Neural cell (in vitro differentiated cells): ENCODE measurements around the gene ERBB4. TPM values are rescaled to one million over a fixed set of nuclear protein-coding genes. Genes with fewer than 3 reads are reported as not detected.

Experiments used
- H2AFZ ChIP-seq: fragments of 200-600, 300-800 bp; sonication (generic), shearing (Covaris generic); 2 replicates; pipeline ENCODE4 v1.6.0; 2014; ENCODE audit warnings: low read depth, mild to moderate bottlenecking, antibody characterized with exemption, low read length, moderate library complexity
- H3F3A ChIP-seq: fragments of 200-600 bp; shearing (Covaris generic); 2 replicates; pipeline ENCODE4 v1.6.1; 2016; ENCODE audit warnings: mild to moderate bottlenecking, moderate library complexity, mixed read lengths, antibody characterized with exemption, low read length; ENCODE audit not compliant: insufficient read depth, poor library complexity, severe bottlenecking
- H3K27ac ChIP-seq: fragments of 200-600, 300-800 bp; sonication (generic), shearing (Covaris generic); 2 replicates; pipeline ENCODE4 v1.5.1; 2014; ENCODE audit warnings: mild to moderate bottlenecking, low read length, moderate library complexity
- H3K27me3 ChIP-seq: fragments of 300-800, 200-600 bp; sonication (generic), shearing (Covaris generic); 2 replicates; pipeline ENCODE4 v1.6.0; 2014; ENCODE audit warnings: mild to moderate bottlenecking, low read depth, low read length, moderate library complexity; ENCODE audit not compliant: insufficient read depth
- H3K36me3 ChIP-seq: fragments of 300-800, 200-600 bp; sonication (generic), shearing (Covaris generic); 2 replicates; pipeline ENCODE4 v1.5.1; 2014; ENCODE audit warnings: mild to moderate bottlenecking, antibody characterized with exemption, low read length, moderate library complexity; ENCODE audit not compliant: insufficient read depth
- H3K4me2 ChIP-seq: fragments of 300-800, 200-600 bp; sonication (generic), shearing (Covaris generic); 2 replicates; pipeline ENCODE4 v1.6.0; 2014; ENCODE audit warnings: mild to moderate bottlenecking, low read length
- H3K4me3 ChIP-seq: fragments of 300-800, 200-600 bp; sonication (generic), shearing (Covaris generic); 2 replicates; pipeline ENCODE4 v1.5.1; 2014; ENCODE audit warnings: mild to moderate bottlenecking, low read length, moderate library complexity
- H3K79me2 ChIP-seq: fragments of 200-600 bp; shearing (Covaris generic); replicated peaks from 2 replicates; pipeline ENCODE4 v1.6.0; 2014; ENCODE audit warnings: mild to moderate bottlenecking, low read length, moderate library complexity; ENCODE audit not compliant: insufficient read depth
- H3K9ac ChIP-seq: fragments of 300-800, 200-600 bp; sonication (generic), shearing (Covaris generic); 2 replicates; pipeline ENCODE4 v1.6.1; 2016; ENCODE audit warnings: mild to moderate bottlenecking, low read length, mixed read lengths
- H3K9me2 ChIP-seq: fragments of 200-600 bp; shearing (Covaris generic); 2 replicates; pipeline ENCODE4 v1.6.1; 2016; ENCODE audit warnings: mild to moderate bottlenecking, low read length, mixed read lengths; ENCODE audit not compliant: insufficient read depth
- H3K9me3 ChIP-seq: fragments of 200-600, 300-800 bp; sonication (generic), shearing (Covaris generic); 2 replicates; pipeline ENCODE4 v1.6.1; 2016; ENCODE audit warnings: mild to moderate bottlenecking, mixed run types, low read length, moderate library complexity, mixed read lengths
- H4K20me1 ChIP-seq: fragments of 200-600 bp; shearing (Covaris generic); 2 replicates; pipeline ENCODE4 v1.6.1; 2016; ENCODE audit warnings: mild to moderate bottlenecking, mixed run types; ENCODE audit not compliant: insufficient read depth
- CTCF ChIP-seq: fragments of 450-650 bp; IDR thresholded peaks from 2 replicates; pipeline ENCODE4 v1.5.1; 2014; ENCODE audit warnings: antibody characterized with exemption, mild to moderate bottlenecking, moderate library complexity; ENCODE audit not compliant: poor library complexity, severe bottlenecking
- EP300 ChIP-seq: fragments of 450-650 bp; conservative IDR thresholded peaks from 2 replicates; pipeline ENCODE4 v1.6.1; 2014; ENCODE audit warnings: antibody characterized with exemption, mild to moderate bottlenecking, moderate library complexity; ENCODE audit not compliant: poor library complexity, severe bottlenecking
- EZH2 ChIP-seq: fragments of 200-600, 300-800 bp; shearing (Covaris generic), sonication (generic); IDR thresholded peaks from 2 replicates; pipeline ENCODE4 v1.6.1; 2014; ENCODE audit warnings: antibody characterized with exemption, low read length, borderline replicate concordance, mild to moderate bottlenecking; ENCODE audit not compliant: insufficient read depth, poor library complexity, severe bottlenecking
- MXI1 ChIP-seq: fragments of 450-650 bp; conservative IDR thresholded peaks from 2 replicates; pipeline ENCODE4 v1.6.1; 2014; ENCODE audit warnings: antibody characterized with exemption, mild to moderate bottlenecking; ENCODE audit not compliant: poor library complexity, severe bottlenecking
- POLR2AphosphoS5 ChIP-seq: IDR thresholded peaks from 2 replicates; pipeline ENCODE4 v1.6.1; 2012
- RAD21 ChIP-seq: fragments of 450-650 bp; conservative IDR thresholded peaks from 2 replicates; pipeline ENCODE4 v1.6.1; 2014; ENCODE audit warnings: antibody characterized with exemption, mild to moderate bottlenecking, moderate library complexity
- SMC3 ChIP-seq: fragments of 450-650 bp; conservative IDR thresholded peaks from 2 replicates; pipeline ENCODE4 v1.6.1; 2014; ENCODE audit warnings: antibody characterized with exemption, mild to moderate bottlenecking, moderate library complexity; ENCODE audit not compliant: poor library complexity
- TAF1 ChIP-seq: IDR thresholded peaks from 2 replicates; pipeline ENCODE4 v1.6.1; 2012; ENCODE audit warnings: low read depth
- polyA plus RNA-seq: library from polyadenylated mRNA; depleted of rRNA; stranded (reverse); fragments of >200 nt; gene quantifications from 2 replicates; pipeline ENCODE4 v1.2.3, GENCODE V29; 2014
- TF ChIP-seq, protein P1 (sequence below): IDR thresholded peaks from 2 replicates; pipeline ENCODE4 v1.6.1; 2012; ENCODE audit warnings: borderline replicate concordance

The ERBB4 gene
- polyA plus RNA-seq, 1 donor from 2014 or later = 0.69 TPM

- Histone ChIP-seq H3K27me3 (no peaks in the 10 kb centered on the region), H3K4me3 (no peak overlapping the region), H3F3A (no peaks in the 10 kb centered on the region), H4K20me1 (no peaks in the 10 kb centered on the region), H3K9me3 (no peaks in the 10 kb centered on the region), H3K9me2 (no peaks in the 10 kb centered on the region), H3K4me2 (no peak overlapping the region), H3K36me3 (no peaks in the 10 kb centered on the region), H3K9ac (no peak overlapping the region), H2AFZ (no peak overlapping the region), H3K79me2 (no peaks in the 10 kb centered on the region), H3K27ac (no peak overlapping the region)
- TF ChIP-seq MXI1 (no peak), EP300 (no peak), CTCF (no peak), TAF1 (no peak), RAD21 (no peak), SMC3 (no peak), POLR2AphosphoS5 (no peak), EZH2 (no peak)
- TF ChIP-seq, protein P1, sequence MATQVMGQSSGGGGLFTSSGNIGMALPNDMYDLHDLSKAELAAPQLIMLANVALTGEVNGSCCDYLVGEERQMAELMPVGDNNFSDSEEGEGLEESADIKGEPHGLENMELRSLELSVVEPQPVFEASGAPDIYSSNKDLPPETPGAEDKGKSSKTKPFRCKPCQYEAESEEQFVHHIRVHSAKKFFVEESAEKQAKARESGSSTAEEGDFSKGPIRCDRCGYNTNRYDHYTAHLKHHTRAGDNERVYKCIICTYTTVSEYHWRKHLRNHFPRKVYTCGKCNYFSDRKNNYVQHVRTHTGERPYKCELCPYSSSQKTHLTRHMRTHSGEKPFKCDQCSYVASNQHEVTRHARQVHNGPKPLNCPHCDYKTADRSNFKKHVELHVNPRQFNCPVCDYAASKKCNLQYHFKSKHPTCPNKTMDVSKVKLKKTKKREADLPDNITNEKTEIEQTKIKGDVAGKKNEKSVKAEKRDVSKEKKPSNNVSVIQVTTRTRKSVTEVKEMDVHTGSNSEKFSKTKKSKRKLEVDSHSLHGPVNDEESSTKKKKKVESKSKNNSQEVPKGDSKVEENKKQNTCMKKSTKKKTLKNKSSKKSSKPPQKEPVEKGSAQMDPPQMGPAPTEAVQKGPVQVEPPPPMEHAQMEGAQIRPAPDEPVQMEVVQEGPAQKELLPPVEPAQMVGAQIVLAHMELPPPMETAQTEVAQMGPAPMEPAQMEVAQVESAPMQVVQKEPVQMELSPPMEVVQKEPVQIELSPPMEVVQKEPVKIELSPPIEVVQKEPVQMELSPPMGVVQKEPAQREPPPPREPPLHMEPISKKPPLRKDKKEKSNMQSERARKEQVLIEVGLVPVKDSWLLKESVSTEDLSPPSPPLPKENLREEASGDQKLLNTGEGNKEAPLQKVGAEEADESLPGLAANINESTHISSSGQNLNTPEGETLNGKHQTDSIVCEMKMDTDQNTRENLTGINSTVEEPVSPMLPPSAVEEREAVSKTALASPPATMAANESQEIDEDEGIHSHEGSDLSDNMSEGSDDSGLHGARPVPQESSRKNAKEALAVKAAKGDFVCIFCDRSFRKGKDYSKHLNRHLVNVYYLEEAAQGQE = no peak
These were observed 153.4 kb downstream of the ERBB4 start for GRCh38 chr2:212385241-212385640.

GRCh38 chr2:212384027-212384426 is 154.6 kb downstream of the ERBB4 start:
- H3K27ac ChIP-seq = no peak overlapping the region
- no peaks in the 10 kb centered on the region for H3K79me2 ChIP-seq

More at GRCh38 chr2:212384027-212384426, 154.6 kb downstream of the ERBB4 start:
- no peaks in the 10 kb centered on the region for H4K20me1 ChIP-seq
- H3K27me3 ChIP-seq = no peaks in the 10 kb centered on the region
- H3K4me2 ChIP-seq = no peak overlapping the region
- H3K36me3 ChIP-seq = no peaks in the 10 kb centered on the region
- H3K9me2 ChIP-seq = no peaks in the 10 kb centered on the region
- H3F3A ChIP-seq = no peaks in the 10 kb centered on the region
- H3K9me3 ChIP-seq = no peaks in the 10 kb centered on the region
- no peak overlapping the region for H3K4me3 ChIP-seq
- TF ChIP-seq EZH2 = no peak
- TF ChIP-seq CTCF = no peak
- TF ChIP-seq SMC3 = no peak
- TF ChIP-seq EP300 = no peak
- TF ChIP-seq MXI1 = no peak
- TF ChIP-seq, protein P1 = no peak
- no peak for TF ChIP-seq TAF1
- no peak for TF ChIP-seq RAD21
- no peak for TF ChIP-seq POLR2AphosphoS5
- H3K9ac ChIP-seq = no peak overlapping the region
- no peak overlapping the region for H2AFZ ChIP-seq
